SIG-M5 treated with dmso at 0.1 percent for 504 hours (cell line): Measurements from ENCODE around the gene MAEA.
"Not testable (repeated sequence)": the region's sequence is repeated elsewhere in the genome, so short reads cannot be mapped to it uniquely, and the experiment has no call there.

Source experiments
- DNase-seq: peaks from one replicate; lab custom pipeline; 2025; ENCODE audit not compliant: unreplicated experiment; lab: John Stamatoyannopoulos, UW

The MAEA gene

GRCh38 chr4:1277667-1278665 is 11.7 kb upstream of the MAEA start:
- no peak for DNase-seq

DNA sequence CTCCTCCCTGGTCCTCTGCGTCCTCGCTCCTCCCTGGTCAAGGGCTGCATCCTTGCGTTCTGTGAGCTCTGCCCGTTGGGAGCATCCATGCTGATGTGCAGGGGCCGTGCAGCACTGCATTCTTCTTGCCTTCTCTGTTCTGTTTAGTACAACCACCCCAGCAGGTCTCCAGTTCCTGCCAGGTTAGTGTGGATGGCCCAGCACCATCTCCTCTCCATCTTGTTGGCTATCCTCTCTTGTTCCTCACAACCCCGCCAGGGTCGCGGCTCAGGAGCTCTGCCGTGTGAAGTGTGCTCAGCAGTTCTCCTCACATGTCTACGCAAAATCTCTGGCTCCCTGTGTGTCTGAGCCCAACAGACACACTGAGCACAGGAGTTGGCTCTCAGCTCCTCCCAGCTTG is 10.4 kb upstream of the MAEA start:
- no peak for DNase-seq

GRCh38 chr4:1283711-1284110 is 6.0 kb upstream of the MAEA start:
- DNase-seq: no peak

- no peak for DNase-seq
These were observed 4.4 kb upstream of the MAEA start for GRCh38 chr4:1285151-1285789.

GRCh38 chr4:1285790-1286553 is 3.7 kb upstream of the MAEA start:
- DNase-seq: peak; percentile 28

DNA sequence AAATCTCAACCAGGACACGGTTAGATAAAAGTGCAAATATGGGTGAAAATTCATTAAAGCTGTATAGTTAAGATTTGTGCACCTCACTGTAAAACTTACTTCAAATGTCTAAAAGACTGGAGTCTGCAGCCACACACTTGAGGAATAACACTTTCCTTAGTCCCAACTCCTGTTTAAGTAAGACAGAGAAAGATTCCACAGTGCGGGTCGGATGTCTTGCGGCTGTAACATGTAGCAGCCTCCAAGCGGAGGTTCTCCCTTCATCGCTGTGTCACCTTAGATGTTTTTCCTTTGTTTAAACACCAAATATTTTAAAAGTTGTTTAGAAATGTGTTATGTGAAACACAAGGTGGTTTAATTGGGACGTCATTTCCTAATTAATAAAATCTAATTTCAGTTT is 905 bp upstream of the MAEA start:
- DNase-seq: no peak

DNA sequence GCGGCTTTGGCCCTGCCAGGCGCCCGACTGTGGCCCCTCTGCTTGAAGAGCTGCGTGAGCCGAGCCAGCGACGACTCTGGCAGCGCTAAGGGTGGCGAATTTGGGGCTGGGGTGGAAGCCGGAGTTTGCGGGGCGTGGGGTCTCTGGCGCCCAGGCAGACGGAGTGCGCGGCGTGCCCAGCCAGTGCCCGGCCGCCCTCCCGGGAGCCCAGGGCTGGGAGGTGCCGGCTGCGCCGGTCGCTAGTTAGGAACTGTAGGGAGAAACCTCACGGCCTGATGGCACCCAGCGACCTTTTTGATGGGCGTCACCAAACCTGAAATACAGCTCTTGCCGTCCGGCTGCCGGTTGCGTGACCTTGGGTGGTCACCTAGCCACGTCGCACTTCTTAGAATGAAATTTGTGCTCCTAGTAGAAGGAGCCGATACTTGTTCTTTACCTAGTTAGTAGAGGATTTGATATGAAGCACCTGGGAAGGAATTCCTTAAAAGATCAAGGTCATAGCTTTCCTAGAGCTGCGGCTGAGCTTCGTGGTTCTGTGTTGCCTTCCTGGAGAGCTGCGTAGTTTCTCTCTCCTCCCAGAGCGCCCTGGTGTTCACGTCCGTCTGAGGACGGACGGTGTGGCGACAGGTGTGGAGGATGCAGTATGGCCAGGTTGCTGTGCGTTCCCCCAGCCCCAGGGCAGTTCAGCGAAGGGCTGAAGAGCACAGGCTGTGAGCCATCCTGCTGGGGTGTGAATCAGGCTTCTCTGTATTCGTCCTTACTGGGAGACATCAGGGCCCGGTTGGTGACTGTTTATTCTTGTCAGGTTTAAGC is 680 bp downstream of the MAEA start:
- DNase-seq: no peak

DNA sequence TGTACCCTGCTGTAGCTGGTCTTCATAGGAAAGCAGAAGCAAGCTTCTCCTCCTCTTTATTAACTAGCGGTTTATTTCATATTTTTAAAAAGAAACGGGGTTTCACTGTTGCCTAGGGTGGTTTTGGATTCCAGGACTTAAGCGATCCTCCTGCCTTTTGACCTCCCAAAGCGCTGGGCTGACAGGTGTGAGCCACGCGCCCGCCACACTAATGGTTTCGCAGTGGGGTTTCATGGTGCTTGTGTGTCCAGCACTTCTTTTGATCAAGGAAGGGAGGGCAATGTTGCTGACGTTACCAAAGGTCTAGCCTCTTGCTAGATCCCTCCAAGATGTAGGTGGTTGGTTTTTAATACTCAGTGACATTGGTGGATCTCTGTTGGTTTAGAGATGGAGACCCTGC is 1.4 kb downstream of the MAEA start:
- no peak for DNase-seq

- DNase-seq: no peak
These were observed 2.5 kb downstream of the MAEA start for GRCh38 chr4:1291996-1292702.

DNA sequence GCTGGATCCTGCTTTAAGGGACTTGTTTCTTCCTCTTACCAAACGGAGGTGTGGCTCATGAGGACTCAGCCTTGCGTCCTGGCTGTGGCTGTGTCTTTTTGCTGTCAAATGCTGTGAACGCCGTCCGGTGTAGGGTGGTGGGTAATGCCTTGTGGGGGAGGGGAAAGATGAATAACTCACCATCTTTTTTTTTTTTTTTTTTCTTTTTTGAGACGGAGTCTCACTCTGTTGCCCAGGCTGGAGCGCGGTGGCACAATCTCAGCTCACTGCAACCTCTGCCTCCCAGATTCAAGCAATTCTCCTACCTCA is 3.0 kb downstream of the MAEA start:
- not testable (repeated sequence) for DNase-seq

GRCh38 chr4:1293531-1293941 is 3.8 kb downstream of the MAEA start:
- DNase-seq: no peak

DNA sequence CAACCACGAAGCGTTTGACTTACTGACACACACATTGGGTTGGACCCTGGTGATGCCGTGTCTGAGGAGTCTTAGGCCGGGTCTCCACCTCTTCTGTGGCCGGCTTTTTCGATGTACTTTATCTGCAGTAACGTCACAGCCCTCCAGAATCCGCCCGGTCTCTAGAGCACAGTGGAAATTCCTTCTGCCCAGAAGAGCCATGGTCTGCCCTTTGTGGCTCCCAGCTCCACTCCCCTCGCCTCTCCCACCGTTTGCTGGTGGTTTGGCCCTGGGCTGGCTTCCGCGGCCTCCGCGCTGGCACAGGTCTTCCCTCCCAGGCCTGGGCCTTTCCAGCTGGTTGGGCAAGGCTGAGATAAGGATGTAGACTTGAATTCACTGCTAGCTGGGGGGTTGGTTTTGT is 4.3 kb downstream of the MAEA start:
- no peak for DNase-seq

GRCh38 chr4:1294424-1294823 is 4.7 kb downstream of the MAEA start:
- DNase-seq: no peak

- DNase-seq: no peak
These were observed 5.2 kb downstream of the MAEA start for GRCh38 chr4:1294891-1295290.

DNA sequence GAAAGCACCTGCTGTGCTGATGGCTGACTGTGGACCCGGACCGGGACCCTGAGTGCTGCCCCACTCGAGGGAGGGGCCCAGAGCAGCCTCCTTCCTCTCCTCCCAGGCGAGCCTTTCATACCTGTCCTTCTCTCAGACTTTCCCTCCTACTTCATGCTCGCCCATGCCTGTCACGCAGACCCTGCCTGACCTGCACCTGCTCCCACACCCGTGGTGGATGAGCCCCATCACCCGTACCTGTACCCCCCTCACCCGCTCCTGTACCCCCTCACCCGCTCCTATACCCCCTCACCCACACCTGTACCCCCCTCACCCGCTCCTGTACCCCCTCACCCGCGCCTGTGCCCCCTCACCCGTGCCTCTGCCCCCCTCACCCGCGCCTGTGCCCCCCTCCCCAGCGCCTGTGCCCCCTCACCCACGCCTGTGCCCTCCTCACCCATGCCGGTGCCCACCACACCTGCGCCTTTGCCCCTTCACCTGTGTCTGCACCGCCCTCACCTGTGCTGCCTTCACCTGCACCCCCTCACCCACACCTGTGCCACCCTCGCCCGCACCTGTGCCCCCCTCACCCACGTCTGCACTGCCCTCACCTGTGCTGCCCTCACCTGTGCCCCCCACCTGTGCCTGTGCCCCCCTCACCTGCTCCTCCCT is 5.8 kb downstream of the MAEA start:
- DNase-seq: no peak

DNA sequence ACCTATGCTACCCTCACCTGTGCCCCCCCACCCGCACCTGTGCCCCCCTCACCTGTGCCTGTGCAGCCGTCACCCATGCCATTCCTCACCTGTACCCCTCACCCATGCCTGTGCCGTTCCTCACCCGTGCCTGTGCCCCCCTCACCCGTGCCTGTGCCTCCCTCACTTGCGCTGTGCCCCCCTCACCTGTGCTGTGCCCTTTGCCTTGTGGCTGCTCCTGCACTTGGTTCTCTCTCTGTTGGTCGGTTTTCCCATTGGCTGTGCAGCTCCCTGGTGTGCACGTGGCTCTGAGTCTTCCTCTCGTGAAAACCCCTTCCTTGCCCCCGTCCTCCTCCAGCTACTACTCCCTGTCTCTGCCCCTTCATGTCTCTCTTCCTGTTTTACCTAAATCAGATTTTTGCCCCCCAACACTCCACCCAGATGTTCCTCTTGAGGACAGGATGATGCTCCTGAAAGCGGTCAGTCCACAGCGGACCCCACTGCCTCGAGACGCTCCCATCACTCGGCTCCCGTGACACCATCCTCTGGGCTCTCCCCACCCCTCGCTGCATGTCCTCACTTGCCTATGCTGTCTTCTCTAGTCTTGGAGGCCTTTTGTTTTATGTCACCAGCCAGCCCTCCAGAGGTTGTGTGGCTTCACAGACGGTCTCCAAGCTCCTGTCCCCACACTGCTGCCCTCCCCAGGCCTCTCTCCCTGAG is 6.8 kb downstream of the MAEA start:
- DNase-seq: no peak

DNA sequence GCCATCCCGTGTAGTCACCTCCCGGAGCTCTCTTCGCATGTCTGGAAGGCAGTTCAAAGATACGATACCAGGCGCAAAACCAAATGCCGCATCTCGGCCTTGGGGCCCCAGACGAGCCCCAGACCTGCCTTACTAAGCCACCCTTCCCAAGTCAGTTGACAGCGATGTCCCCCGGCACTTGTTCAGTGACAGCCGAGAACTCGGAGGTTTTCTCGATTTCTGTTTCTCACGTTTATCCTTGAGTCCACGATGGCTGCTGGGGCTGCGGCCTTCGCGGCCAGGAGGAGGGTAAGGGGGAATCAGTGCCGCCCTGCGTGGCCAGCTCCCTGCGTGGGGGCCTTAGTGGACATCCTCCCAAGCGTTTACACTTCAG is 7.3 kb downstream of the MAEA start:
- no peak for DNase-seq

DNA sequence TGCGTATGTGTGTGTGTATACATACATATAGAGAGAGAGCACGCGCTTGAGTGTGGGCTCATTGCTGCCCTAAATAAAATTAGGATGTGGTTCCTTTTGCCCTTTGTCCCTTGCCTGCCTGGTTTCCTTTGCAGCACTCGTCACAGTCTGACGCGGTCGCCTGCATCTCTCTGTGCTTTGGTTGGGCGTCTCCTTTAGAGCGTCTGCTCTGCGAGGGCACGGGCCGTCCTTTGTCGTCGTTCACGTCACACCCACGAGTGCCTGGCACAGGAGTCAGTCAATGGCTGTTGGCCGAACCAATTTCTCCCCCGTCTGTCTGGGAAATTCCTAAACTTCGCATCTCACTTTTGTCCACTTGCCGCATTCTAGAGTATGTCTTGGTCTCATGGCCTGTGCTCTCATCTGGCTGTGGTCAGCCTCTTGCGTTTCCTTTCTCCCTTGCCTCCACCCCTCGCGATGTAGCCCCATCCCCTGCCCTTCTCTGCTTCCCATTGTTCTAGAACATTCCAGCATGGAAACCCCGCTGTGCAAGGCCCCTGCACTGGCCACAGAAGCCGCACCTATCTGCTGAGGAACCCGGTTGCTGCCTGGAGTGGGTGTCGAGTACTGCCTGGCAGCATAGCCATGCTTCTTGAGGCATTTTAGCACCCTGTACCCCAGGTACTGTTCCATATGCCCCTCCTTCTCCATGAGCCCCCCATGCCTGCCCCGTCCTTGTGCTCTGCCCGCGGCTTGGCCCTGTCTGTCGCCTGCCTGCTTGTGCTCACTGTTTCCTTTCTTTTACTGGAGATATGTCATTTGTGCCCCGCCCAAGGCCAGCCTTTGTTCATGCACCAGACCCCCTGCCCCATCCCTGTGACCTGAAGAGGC is 8.0 kb downstream of the MAEA start:
- DNase-seq: no peak
